Panc1 (cell line): ENCODE results near the gene SSH3. TPM values are rescaled to one million over a fixed set of nuclear protein-coding genes. Genes with fewer than 3 reads are reported as not detected.

Experiments used
- ATAC-seq: fragments of 200-7000 bp; cut with Tn5 transposase; 2 replicates; pipeline ENCODE4 v1.9.1; 2020; ENCODE audit warnings: mild to moderate bottlenecking, moderate library complexity
- BruUV-seq: library from RNA; stranded (reverse); fragments of 400-500 nt; replicated peaks from 2 replicates; lab custom pipeline; 2021; lab: Mats Ljungman, UMichigan
- CTCF ChIA-PET: fragments of 300-600 bp; sonication (Branson Sonifier 250); formaldehyde crosslinking; loops from one replicate; lab custom pipeline; 2022; ENCODE audit warnings: antibody characterized with exemption; lab: Charles Lee
- POLR2A ChIA-PET: fragments of 300-600 bp; sonication (Branson Sonifier 250); formaldehyde crosslinking; loops from one replicate; lab custom pipeline; 2022; ENCODE audit warnings: antibody characterized with exemption; lab: Charles Lee
- DNase-seq: peaks from one replicate; pipeline ENCODE4 v3.0.0-alpha.2; 2010; ENCODE audit warnings: low read depth, low spot score
- H3K27ac ChIP-seq: 2 replicates; pipeline ENCODE4 v1.5.1; 2011; ENCODE audit warnings: mild to moderate bottlenecking, low read length, inconsistent platforms
- H3K27me3 ChIP-seq: fragments of 200-500 bp; sonication (Bioruptor generic); 2 replicates; pipeline ENCODE4 v1.6.0; 2014; ENCODE audit warnings: low read length, inconsistent platforms; ENCODE audit not compliant: control insufficient read depth, insufficient read depth
- H3K36me3 ChIP-seq: fragments of 200-500 bp; sonication (Bioruptor generic); 2 replicates; pipeline ENCODE4 v1.5.1; 2014; ENCODE audit warnings: inconsistent platforms, mild to moderate bottlenecking, low read length, moderate library complexity; ENCODE audit not compliant: control insufficient read depth, insufficient read depth
- H3K4me1 ChIP-seq: 2 replicates; pipeline ENCODE4 v1.5.1; 2011; ENCODE audit warnings: inconsistent platforms, mild to moderate bottlenecking, low read length, moderate library complexity; ENCODE audit not compliant: control insufficient read depth, insufficient read depth
- H3K4me3 ChIP-seq, 2 experiments: 2 replicates each; pipeline ENCODE4 v1.5.1; 2011 to 2012; ENCODE audit warnings: low read depth in 2 of 2, low read length in 2 of 2, mild to moderate bottlenecking in 2 of 2, inconsistent platforms in 1 of 2, moderate library complexity in 1 of 2
- H3K9me3 ChIP-seq: fragments of 200-500 bp; sonication (Bioruptor generic); 2 replicates; pipeline ENCODE4 v1.5.1; 2014; ENCODE audit warnings: low read depth, mild to moderate bottlenecking, inconsistent platforms, low read length, moderate library complexity; ENCODE audit not compliant: control insufficient read depth, insufficient read depth
- CTCF ChIP-seq: fragments of 450-650 bp; IDR thresholded peaks from 2 replicates; pipeline ENCODE4 v1.5.1; 2017; ENCODE audit warnings: mild to moderate bottlenecking
- POLR2AphosphoS5 ChIP-seq: IDR thresholded peaks from 2 replicates; pipeline ENCODE4 v1.6.1; 2012; ENCODE audit warnings: mild to moderate bottlenecking, low read depth, low read length, moderate library complexity
- REST ChIP-seq, 2 experiments: IDR thresholded peaks; 2 replicates each; pipeline ENCODE4 v1.6.1; 2011 to 2012; ENCODE audit warnings: low read depth in 2 of 2, control low read depth in 1 of 2, low read length in 1 of 2, mild to moderate bottlenecking in 1 of 2, moderate library complexity in 1 of 2; ENCODE audit not compliant: insufficient read depth in 1 of 2
- SIN3A ChIP-seq: IDR thresholded peaks from 2 replicates; pipeline ENCODE4 v1.6.1; 2012; ENCODE audit warnings: low read depth, mild to moderate bottlenecking, low read length, moderate library complexity, borderline replicate concordance; ENCODE audit not compliant: insufficient read depth
- TCF7L2 ChIP-seq: IDR thresholded peaks from 2 replicates; pipeline ENCODE4 v1.6.1; 2011; ENCODE audit warnings: mild to moderate bottlenecking, low read depth, low read length, inconsistent platforms
- in situ Hi-C: cut with HindIII; loops from 2 replicates; pipeline ENCODE4 v1.10.0; 2016; ENCODE audit warnings: low sequenced_read_pairs, low pct_unique_long_range_greater_than_20kb
- intact Hi-C: fragments of 100-400 bp; cut with micrococcal nuclease; formaldehyde crosslinking; loops from one replicate; pipeline ENCODE4 v1.10.0; 2022; ENCODE audit not compliant: unreplicated experiment
- total RNA-seq: library from RNA; stranded (reverse); gene quantifications from one replicate; pipeline ENCODE4 v1.2.1, GENCODE V29; 2021; ENCODE audit not compliant: unreplicated experiment

SSH3 gene
- total RNA-seq, 1 experiment from 2014 or later: 79.8 TPM

- peaks cover 48% of the 10 kb centered on the region for H3K4me1 ChIP-seq
- BruUV-seq: no TSS peak
- no peak for DNase-seq
- POLR2A ChIA-PET: interaction anchor here (0.6 kb wide), 1 partner anchor 60 kb away, joined by 3 read pairs; no protein-coding TSS in a partner anchor
- H3K36me3 ChIP-seq: no peaks in the 10 kb centered on the region; the same call in 1 of the 2 replicates
- H3K4me3 ChIP-seq: peak overlapping the region in 1 of 2 experiments; percentile 37; a peak in 2 of 4 replicates
- no peaks in the 10 kb centered on the region for H3K9me3 ChIP-seq
- TF ChIP-seq TCF7L2 (no peak), CTCF (peak; percentile 94; the same call in 1 of the 2 replicates)
- CTCF ChIA-PET: interaction anchor here (0.6 to 2.1 kb wide), 3 partner anchors 14 to 87 kb away, joined by 3 to 9 read pairs (median 3); no protein-coding TSS in a partner anchor
- no peaks in the 10 kb centered on the region for H3K27me3 ChIP-seq
- ATAC-seq: peak; percentile 83
- peak overlapping the region; percentile 64 for H3K27ac ChIP-seq
- in situ Hi-C loops: no loop called here
- intact Hi-C loops: loop anchor here (2.0 to 10.0 kb wide), 2 partner anchors 51 to 119 kb away; no protein-coding TSS in a partner anchor
Measured at GRCh38 chr11:67265633-67266448, 37.5 kb upstream of the SSH3 start.

- Histone ChIP-seq H3K4me1 (peaks cover 54% of the 10 kb centered on the region), H3K36me3 (no peaks in the 10 kb centered on the region; the same call in 1 of the 2 replicates), H3K4me3 (peak within 1 kb of the TSS; percentile 74 to 88), H3K27ac (peak within 1 kb of the TSS; percentile 79), H3K27me3 (no peaks in the 10 kb centered on the region), H3K9me3 (no peaks in the 10 kb centered on the region)
- ATAC-seq (peak; percentile 63), DNase-seq (no peak)
- intact Hi-C loops: loop anchor here (10.0 kb wide), 1 partner anchor 118 kb away; no protein-coding TSS in a partner anchor
- POLR2A ChIA-PET: no interaction called here
- CTCF ChIA-PET: interaction anchor here (0.6 to 2.1 kb wide), 6 partner anchors 9 to 1221 kb away, joined by 3 to 9 read pairs (median 5); no protein-coding TSS in a partner anchor
- BruUV-seq: no TSS peak
- in situ Hi-C loops: no loop called here
- no peak for TF ChIP-seq CTCF
- no peak for TF ChIP-seq POLR2AphosphoS5
- 0 out of 2 replicates have a peak, but pooled peaks have one; percentile 66 for TF ChIP-seq SIN3A
- TF ChIP-seq REST (IDR thresholded peaks at IDR 0.05; ENCODE audit: insufficient read depth in 1 of 2, low read depth in 2 of 2, low read length in 1 of 2): no peak
- no peak for TF ChIP-seq TCF7L2
Measured at GRCh38 chr11:67266449-67267187, 36.7 kb upstream of the SSH3 start, which contains the start of gene GRK2. Gene GRK2 (plus strand): TSS chr11:67266473. CDS start chr11:67266700, 227 bp downstream.
